GM18517 (cell line): Measurements from ENCODE around the gene AP3S1.
"Not testable (repeated sequence)": the region's sequence is repeated elsewhere in the genome, so short reads cannot be mapped to it uniquely, and the experiment has no call there.

ENCODE experiments used
- ATAC-seq: cut with Tn5 transposase; IDR thresholded peaks from one replicate; pipeline ENCODE4 v1.9.1; 2021; ENCODE audit warnings: mild to moderate bottlenecking, moderate library complexity; ENCODE audit not compliant: unreplicated experiment

AP3S1 gene

GRCh38 chr5:115841382-115842088 is at the start of gene AP3S1, which contains the start of gene ATG12:
Gene AP3S1, plus strand, starts transcription at chr5:115841935. Its CDS starts 103 bp downstream, at chr5:115842038.
Gene ATG12, minus strand, starts transcription at chr5:115841565. Its CDS starts 13 bp downstream, at chr5:115841552.
- peak; percentile 80 for ATAC-seq

- ATAC-seq: no peak
These were observed 46.0 kb upstream of the AP3S1 start for GRCh38 chr5:115795700-115796099.

GRCh38 chr5:115796656-115797055 is 45.1 kb upstream of the AP3S1 start:
- no peak for ATAC-seq

GRCh38 chr5:115798252-115798651 is 43.5 kb upstream of the AP3S1 start:
- no peak for ATAC-seq

- no peak for ATAC-seq
These were observed 41.6 kb upstream of the AP3S1 start for GRCh38 chr5:115800108-115800507.

GRCh38 chr5:115801152-115801551 is 40.6 kb upstream of the AP3S1 start:
- ATAC-seq: no peak

GRCh38 chr5:115801984-115802383 is 39.8 kb upstream of the AP3S1 start:
- no peak for ATAC-seq

- no peak for ATAC-seq
These were observed 34.6 kb upstream of the AP3S1 start for GRCh38 chr5:115806986-115807653.

- no peak for ATAC-seq
These were observed 34.1 kb upstream of the AP3S1 start for GRCh38 chr5:115807654-115808052.

GRCh38 chr5:115808066-115808465 is 33.7 kb upstream of the AP3S1 start:
- ATAC-seq: not testable (repeated sequence)

- ATAC-seq: no peak
These were observed 31.8 kb upstream of the AP3S1 start for GRCh38 chr5:115809946-115810345.

- no peak for ATAC-seq
These were observed 31.0 kb upstream of the AP3S1 start for GRCh38 chr5:115810761-115811160.

- no peak for ATAC-seq
These were observed 30.3 kb upstream of the AP3S1 start for GRCh38 chr5:115811406-115811805.

GRCh38 chr5:115812372-115812771 is 29.4 kb upstream of the AP3S1 start:
- no peak for ATAC-seq

- no peak for ATAC-seq
These were observed 28.0 kb upstream of the AP3S1 start for GRCh38 chr5:115813719-115814118.

GRCh38 chr5:115815006-115815692 is 26.6 kb upstream of the AP3S1 start:
- ATAC-seq: no peak

- ATAC-seq: no peak
These were observed 26.0 kb upstream of the AP3S1 start for GRCh38 chr5:115815693-115816225.

GRCh38 chr5:115816226-115817081 is 25.3 kb upstream of the AP3S1 start, which contains the start of gene CDO1:
Gene CDO1, minus strand, starts transcription at chr5:115816659. Its CDS starts 262 bp downstream, at chr5:115816397.
- ATAC-seq: no peak

- ATAC-seq: no peak
These were observed 24.3 kb upstream of the AP3S1 start for GRCh38 chr5:115817386-115817785.

- no peak for ATAC-seq
These were observed 22.9 kb upstream of the AP3S1 start for GRCh38 chr5:115818821-115819220.
